Osteocyte (in vitro differentiated cells): ENCODE measurements around the gene DENND2A. TPM values are rescaled to one million over a fixed set of nuclear protein-coding genes. Genes with fewer than 3 reads are reported as not detected.
"Not testable (repeated sequence)": the region's sequence is repeated elsewhere in the genome, so short reads cannot be mapped to it uniquely, and the experiment has no call there.

Source experiments
- DNase-seq: peaks from one replicate; pipeline ENCODE4 v3.0.0; 2021; ENCODE audit warnings: mixed read lengths; ENCODE audit not compliant: unreplicated experiment; ENCODE audit errors: extremely low spot score
- H3K27ac Mint-ChIP-seq: one replicate; pipeline ENCODE4 v1.8.0; 2021; ENCODE audit warnings: mild to moderate bottlenecking, mixed read lengths; ENCODE audit not compliant: unreplicated experiment
- H3K27me3 Mint-ChIP-seq: one replicate; pipeline ENCODE4 v1.8.0; 2021; ENCODE audit warnings: mixed read lengths; ENCODE audit not compliant: unreplicated experiment
- H3K36me3 Mint-ChIP-seq: one replicate; pipeline ENCODE4 v1.8.0; 2021; ENCODE audit warnings: mixed read lengths; ENCODE audit not compliant: unreplicated experiment
- H3K4me1 Mint-ChIP-seq: one replicate; pipeline ENCODE4 v1.8.0; 2021; ENCODE audit warnings: mixed read lengths; ENCODE audit not compliant: unreplicated experiment
- H3K4me3 Mint-ChIP-seq: one replicate; pipeline ENCODE4 v1.8.0; 2021; ENCODE audit warnings: mild to moderate bottlenecking, moderate library complexity, mixed read lengths; ENCODE audit not compliant: unreplicated experiment
- H3K9me3 Mint-ChIP-seq: one replicate; pipeline ENCODE4 v1.8.0; 2021; ENCODE audit warnings: mixed read lengths; ENCODE audit not compliant: unreplicated experiment
- total RNA-seq: library from RNA; stranded (reverse); gene quantifications from 2 replicates; pipeline ENCODE4 v1.2.1, GENCODE V29; 2021
- TF ChIP-seq, protein P1 (sequence below): fragments of 200-600 bp; sonication (generic); IDR thresholded peaks from 2 replicates; pipeline ENCODE4 v1.5.0; 2021; ENCODE audit warnings: antibody characterized with exemption, mild to moderate bottlenecking, moderate library complexity

Gene DENND2A
- total RNA-seq, 1 donor from 2014 or later, result 53.3 TPM

GRCh38 chr7:140631602-140632001, 9.0 kb downstream of the DENND2A start:
- H3K9me3 Mint-ChIP-seq, result no peaks in the 10 kb centered on the region
- peaks cover 36% of the 10 kb centered on the region for H3K4me1 Mint-ChIP-seq
- peaks cover 6% of the 10 kb centered on the region for H3K36me3 Mint-ChIP-seq
- H3K27ac Mint-ChIP-seq, result no peak overlapping the region
- no peak overlapping the region for H3K4me3 Mint-ChIP-seq
- no peak for DNase-seq
- TF ChIP-seq, protein P1, sequence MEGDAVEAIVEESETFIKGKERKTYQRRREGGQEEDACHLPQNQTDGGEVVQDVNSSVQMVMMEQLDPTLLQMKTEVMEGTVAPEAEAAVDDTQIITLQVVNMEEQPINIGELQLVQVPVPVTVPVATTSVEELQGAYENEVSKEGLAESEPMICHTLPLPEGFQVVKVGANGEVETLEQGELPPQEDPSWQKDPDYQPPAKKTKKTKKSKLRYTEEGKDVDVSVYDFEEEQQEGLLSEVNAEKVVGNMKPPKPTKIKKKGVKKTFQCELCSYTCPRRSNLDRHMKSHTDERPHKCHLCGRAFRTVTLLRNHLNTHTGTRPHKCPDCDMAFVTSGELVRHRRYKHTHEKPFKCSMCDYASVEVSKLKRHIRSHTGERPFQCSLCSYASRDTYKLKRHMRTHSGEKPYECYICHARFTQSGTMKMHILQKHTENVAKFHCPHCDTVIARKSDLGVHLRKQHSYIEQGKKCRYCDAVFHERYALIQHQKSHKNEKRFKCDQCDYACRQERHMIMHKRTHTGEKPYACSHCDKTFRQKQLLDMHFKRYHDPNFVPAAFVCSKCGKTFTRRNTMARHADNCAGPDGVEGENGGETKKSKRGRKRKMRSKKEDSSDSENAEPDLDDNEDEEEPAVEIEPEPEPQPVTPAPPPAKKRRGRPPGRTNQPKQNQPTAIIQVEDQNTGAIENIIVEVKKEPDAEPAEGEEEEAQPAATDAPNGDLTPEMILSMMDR, result no peak
- H3K27me3 Mint-ChIP-seq, result no peaks in the 10 kb centered on the region

DNA sequence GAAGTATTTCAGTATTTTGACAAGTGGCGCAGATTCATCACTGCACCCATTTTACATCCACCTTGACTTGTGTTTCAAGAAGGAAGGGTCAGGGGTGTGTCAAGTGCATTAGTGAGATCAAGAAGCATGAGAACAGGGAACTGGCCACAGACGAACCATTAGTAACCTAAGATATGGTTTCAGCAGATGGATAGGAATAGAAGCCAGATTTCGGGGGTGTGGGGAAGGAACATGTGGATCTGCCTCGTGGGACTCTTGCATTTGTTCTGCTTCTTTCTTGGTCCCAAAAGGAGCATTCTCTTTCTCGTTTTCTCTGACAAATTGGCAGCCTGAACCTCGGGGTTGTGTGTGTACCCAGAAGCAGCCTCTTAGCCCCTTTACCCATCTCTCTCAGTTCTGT, 9.6 kb downstream of the DENND2A start:
- H3K36me3 Mint-ChIP-seq, result peaks cover 5% of the 10 kb centered on the region
- H3K4me1 Mint-ChIP-seq, result peaks cover 37% of the 10 kb centered on the region
- no peaks in the 10 kb centered on the region for H3K9me3 Mint-ChIP-seq
- no peak overlapping the region for H3K4me3 Mint-ChIP-seq
- no peak overlapping the region for H3K27ac Mint-ChIP-seq
- DNase-seq, result no peak
- H3K27me3 Mint-ChIP-seq, result no peaks in the 10 kb centered on the region
- TF ChIP-seq, protein P1, result no peak

GRCh38 chr7:140625908-140626868, 14.4 kb downstream of the DENND2A start:
- H3K9me3 Mint-ChIP-seq, result no peaks in the 10 kb centered on the region
- no peaks in the 10 kb centered on the region for H3K27me3 Mint-ChIP-seq
- peaks cover 3% of the 10 kb centered on the region for H3K36me3 Mint-ChIP-seq
- peak; percentile 95 for DNase-seq
- peak overlapping the region; percentile 50 for H3K4me3 Mint-ChIP-seq
- TF ChIP-seq, protein P1, result no peak
- peak overlapping the region; percentile 99 for H3K27ac Mint-ChIP-seq
- peaks cover 74% of the 10 kb centered on the region for H3K4me1 Mint-ChIP-seq

DNA sequence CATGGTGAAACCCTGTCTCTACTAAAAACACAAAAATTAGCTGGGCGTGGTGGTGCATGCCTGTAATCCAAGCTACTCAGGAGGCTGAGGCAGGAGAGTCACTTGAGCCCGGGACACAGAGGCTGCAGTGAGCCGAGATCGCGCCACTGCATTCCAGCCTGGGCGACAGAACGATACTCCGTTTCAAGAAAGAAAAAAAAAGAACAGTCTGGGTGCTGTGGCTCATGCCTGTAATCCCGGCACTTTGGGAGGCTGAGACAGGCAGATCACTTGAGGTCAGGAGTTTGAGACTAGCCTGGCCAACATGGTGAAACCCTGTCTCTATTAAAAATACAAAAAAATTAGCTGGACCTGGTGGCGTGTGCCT, 15.4 kb downstream of the DENND2A start:
- not testable (repeated sequence) for H3K27me3 Mint-ChIP-seq, H3K9me3 Mint-ChIP-seq, DNase-seq, H3K4me3 Mint-ChIP-seq, H3K36me3 Mint-ChIP-seq
- Mint-ChIP-seq H3K4me1 (peaks cover 82% of the 10 kb centered on the region), H3K27ac (peak overlapping the region; percentile 99)

- DNase-seq, result no peak
- peaks cover 86% of the 10 kb centered on the region for H3K4me1 Mint-ChIP-seq
- H3K4me3 Mint-ChIP-seq, result peak overlapping the region; percentile 43
Measured at GRCh38 chr7:140624392-140625191, 16.0 kb downstream of the DENND2A start.

More at GRCh38 chr7:140624392-140625191, 16.0 kb downstream of the DENND2A start:
- Mint-ChIP-seq H3K27me3 (no peaks in the 10 kb centered on the region), H3K36me3 (peaks cover 3% of the 10 kb centered on the region), H3K27ac (peak overlapping the region; percentile 99), H3K9me3 (no peaks in the 10 kb centered on the region)
- TF ChIP-seq, protein P1, result no peak
